Measurements from ENCODE around the gene CEP85L.

Gene CEP85L

DNA sequence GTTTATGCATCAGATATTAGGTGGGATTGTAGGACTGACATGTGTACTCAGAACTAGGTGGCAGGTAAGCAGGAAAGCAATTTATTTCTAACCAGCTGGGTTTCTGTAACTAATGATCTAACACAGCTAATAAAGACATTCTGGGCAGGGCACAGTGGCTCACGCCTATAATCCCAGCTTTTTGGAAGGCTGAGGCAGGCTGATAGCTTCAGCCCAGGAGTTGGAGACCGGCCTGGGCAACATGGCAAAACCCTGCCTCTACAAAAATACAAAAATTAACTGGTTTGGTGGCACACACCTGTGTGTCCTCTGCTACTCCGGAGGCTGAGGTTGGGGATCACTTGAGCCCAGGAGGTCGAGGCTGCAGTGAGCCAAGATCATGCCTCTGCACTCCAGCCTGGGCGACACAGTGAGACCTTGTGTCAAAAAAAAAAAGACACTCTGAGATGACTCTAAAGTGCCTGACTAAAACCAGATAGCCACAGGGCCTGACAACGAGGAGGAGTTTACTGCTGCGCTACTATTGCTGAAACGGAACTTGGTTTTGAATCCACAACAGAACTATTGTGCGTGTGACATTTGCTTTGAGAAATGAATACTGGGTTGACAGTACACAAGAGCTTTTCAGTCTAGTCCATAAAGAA, 29.2 kb upstream of the CEP85L start:
- Histone ChIP-seq H3K9me3 (ENCODE audit: low read depth, low read length) (no peaks in the 10 kb centered on the region), H3K9ac (ENCODE audit: insufficient read length) (no peak overlapping the region), H3K4me3 (no peak overlapping the region), H3K27ac (no peak overlapping the region), H3K36me3 (ENCODE audit: insufficient read depth, low read length) (no peaks in the 10 kb centered on the region)
- TF ChIP-seq FOXP2 (optimal IDR thresholded peaks at IDR 0.05; ENCODE audit: control extremely low read depth, extremely low read length, insufficient read depth) (no peak), EZH2 (IDR thresholded peaks at IDR 0.05) (no peak), POLR2AphosphoS5 (IDR thresholded peaks at IDR 0.05; ENCODE audit: borderline replicate concordance, low read depth, low read length) (no peak)
- DNase-seq (ENCODE audit: low read depth, low spot score) = no peak

DNA sequence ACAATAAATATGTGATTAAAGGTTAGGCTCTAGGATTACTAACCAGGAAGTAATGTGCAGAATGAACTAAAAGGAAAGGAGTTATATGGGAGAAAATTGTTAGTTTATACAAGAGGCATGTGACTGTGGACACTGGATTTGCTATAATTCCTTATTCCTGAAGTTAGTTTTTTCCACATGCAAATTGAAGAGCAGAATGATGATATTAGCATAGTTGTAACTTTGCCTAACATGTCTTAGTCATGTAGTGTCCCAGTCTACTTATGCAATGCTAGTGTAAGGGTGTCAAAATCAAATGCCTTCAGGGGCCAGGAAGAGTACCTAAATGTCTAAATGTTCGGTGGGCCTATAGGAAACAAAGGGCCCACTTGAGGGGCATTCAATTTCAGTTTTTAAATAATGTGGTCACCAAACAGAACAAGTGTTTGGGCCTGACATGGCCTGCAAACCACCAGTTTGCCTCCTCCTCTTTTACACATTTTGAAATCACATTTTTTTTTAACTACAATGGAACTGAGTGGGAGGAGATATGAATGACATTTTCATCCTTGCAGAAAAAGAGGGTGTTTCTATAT, 28.0 kb upstream of the CEP85L start:
- no peaks in the 10 kb centered on the region for H3K36me3 ChIP-seq (ENCODE audit: insufficient read depth, low read length)
- H3K4me3 ChIP-seq = no peak overlapping the region
- DNase-seq (ENCODE audit: low read depth, low spot score) = no peak
- TF ChIP-seq EZH2 (IDR thresholded peaks at IDR 0.05) (no peak), FOXP2 (optimal IDR thresholded peaks at IDR 0.05; ENCODE audit: control extremely low read depth, extremely low read length, insufficient read depth) (no peak), POLR2AphosphoS5 (IDR thresholded peaks at IDR 0.05; ENCODE audit: borderline replicate concordance, low read depth, low read length) (no peak)
- H3K9ac ChIP-seq (ENCODE audit: insufficient read length) = no peak overlapping the region
- H3K9me3 ChIP-seq (ENCODE audit: low read depth, low read length) = no peaks in the 10 kb centered on the region
- H3K27ac ChIP-seq = no peak overlapping the region

DNA sequence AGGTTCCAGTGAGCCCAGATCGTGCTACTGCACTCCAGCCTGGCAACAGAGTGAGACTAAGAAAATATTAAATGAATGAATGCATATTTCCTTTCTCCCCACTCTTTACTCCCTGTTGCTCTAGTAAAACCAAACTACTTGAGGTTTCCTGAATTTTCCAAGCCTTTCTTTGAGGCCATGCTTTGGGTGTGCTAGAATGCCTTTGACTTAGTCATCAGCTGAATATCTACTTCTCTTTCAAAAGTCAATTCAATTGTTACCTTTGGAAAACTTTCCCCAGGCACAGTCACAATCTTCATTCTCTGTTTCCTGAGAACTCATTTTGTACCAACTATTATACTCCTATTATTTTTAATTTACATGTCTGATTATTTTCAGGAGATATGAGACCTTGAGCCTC, 27.5 kb upstream of the CEP85L start:
- no peak overlapping the region for H3K4me3 ChIP-seq
- H3K36me3 ChIP-seq (ENCODE audit: insufficient read depth, low read length) = no peaks in the 10 kb centered on the region
- TF ChIP-seq POLR2AphosphoS5 (IDR thresholded peaks at IDR 0.05; ENCODE audit: borderline replicate concordance, low read depth, low read length) = no peak
- no peak for TF ChIP-seq EZH2 (IDR thresholded peaks at IDR 0.05)
- TF ChIP-seq FOXP2 (optimal IDR thresholded peaks at IDR 0.05; ENCODE audit: control extremely low read depth, extremely low read length, insufficient read depth) = no peak
- DNase-seq (ENCODE audit: low read depth, low spot score) = no peak
- H3K9ac ChIP-seq (ENCODE audit: insufficient read length) = no peak overlapping the region
- H3K9me3 ChIP-seq (ENCODE audit: low read depth, low read length) = no peaks in the 10 kb centered on the region
- no peak overlapping the region for H3K27ac ChIP-seq

DNA sequence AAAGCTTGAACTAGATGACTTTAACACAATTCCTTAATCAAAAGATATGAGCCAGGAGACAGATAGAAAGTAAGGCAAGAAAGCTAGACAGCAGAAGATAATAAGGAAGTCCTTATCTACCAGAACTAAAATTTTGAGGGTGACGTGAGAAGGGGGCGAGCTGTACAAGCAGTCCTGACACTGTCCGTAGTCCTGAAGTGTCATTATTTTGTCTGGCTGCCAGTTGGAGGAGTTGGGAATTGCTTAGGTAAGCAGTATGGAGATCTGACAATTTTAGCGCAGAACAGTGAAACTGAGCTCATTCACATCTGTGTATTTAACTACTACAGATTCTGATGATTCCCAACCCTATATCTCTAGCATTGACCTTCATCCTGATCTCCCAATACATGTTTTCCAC, 25.8 kb upstream of the CEP85L start:
- no peak overlapping the region for H3K27ac ChIP-seq
- no peak for DNase-seq (ENCODE audit: low read depth, low spot score)

DNA sequence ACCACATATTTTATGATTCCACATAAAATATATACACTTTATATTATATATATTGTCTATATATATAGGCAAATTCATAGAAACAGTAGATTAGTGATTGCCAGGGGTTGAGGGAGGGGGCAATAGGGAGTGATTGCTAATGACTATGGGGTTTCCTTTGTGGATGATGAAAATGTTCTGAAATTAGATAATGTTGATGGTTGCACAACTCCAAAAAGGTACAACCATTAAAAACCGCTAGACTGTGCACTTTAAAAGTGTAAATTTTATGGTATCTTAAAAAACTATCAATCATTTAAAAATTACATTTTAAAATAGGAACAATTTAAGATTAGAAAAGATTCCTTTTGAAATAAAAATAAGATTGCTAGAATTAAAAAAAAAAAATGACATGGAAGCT, 23.8 kb upstream of the CEP85L start:
- Histone ChIP-seq H3K36me3 (ENCODE audit: insufficient read depth, low read length) (no peaks in the 10 kb centered on the region), H3K9ac (ENCODE audit: insufficient read length) (no peak overlapping the region), H3K27ac (no peak overlapping the region), H3K4me3 (no peak overlapping the region), H3K9me3 (ENCODE audit: low read depth, low read length) (no peaks in the 10 kb centered on the region)
- DNase-seq (ENCODE audit: low read depth, low spot score) = no peak
- TF ChIP-seq FOXP2 (optimal IDR thresholded peaks at IDR 0.05; ENCODE audit: control extremely low read depth, extremely low read length, insufficient read depth) = no peak
- TF ChIP-seq POLR2AphosphoS5 (IDR thresholded peaks at IDR 0.05; ENCODE audit: borderline replicate concordance, low read depth, low read length) = no peak
- no peak for TF ChIP-seq EZH2 (IDR thresholded peaks at IDR 0.05)

More for the DNA sequence above, 25.8 kb upstream of the CEP85L start:
- no peak for TF ChIP-seq FOXP2 (optimal IDR thresholded peaks at IDR 0.05; ENCODE audit: control extremely low read depth, extremely low read length, insufficient read depth)
- TF ChIP-seq POLR2AphosphoS5 (IDR thresholded peaks at IDR 0.05; ENCODE audit: borderline replicate concordance, low read depth, low read length) = no peak
- TF ChIP-seq EZH2 (IDR thresholded peaks at IDR 0.05) = no peak
- H3K9me3 ChIP-seq (ENCODE audit: low read depth, low read length) = no peaks in the 10 kb centered on the region
- no peak overlapping the region for H3K9ac ChIP-seq (ENCODE audit: insufficient read length)
- no peaks in the 10 kb centered on the region for H3K36me3 ChIP-seq (ENCODE audit: insufficient read depth, low read length)
- H3K4me3 ChIP-seq = no peak overlapping the region

DNA sequence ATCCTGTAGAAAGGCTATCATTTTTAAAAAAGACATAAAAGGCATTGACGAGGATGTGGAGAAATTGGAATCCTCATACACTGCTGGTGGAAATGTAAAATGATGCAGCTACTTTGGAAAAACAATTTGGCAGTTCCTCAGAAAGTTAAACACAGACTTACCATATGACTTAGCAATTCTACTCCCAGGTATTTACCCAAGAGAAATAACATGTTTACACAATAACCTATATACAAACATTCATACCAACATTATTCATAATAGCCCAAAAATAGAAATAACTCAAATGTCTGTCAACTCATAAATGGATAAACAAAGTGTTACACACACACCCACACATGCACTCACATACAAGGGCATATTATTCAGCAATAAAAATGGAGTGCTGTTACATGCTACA, 23.4 kb upstream of the CEP85L start:
- Histone ChIP-seq H3K27ac (no peak overlapping the region), H3K9ac (ENCODE audit: insufficient read length) (no peak overlapping the region), H3K4me3 (no peak overlapping the region), H3K9me3 (ENCODE audit: low read depth, low read length) (no peaks in the 10 kb centered on the region), H3K36me3 (ENCODE audit: insufficient read depth, low read length) (no peaks in the 10 kb centered on the region)
- TF ChIP-seq EZH2 (IDR thresholded peaks at IDR 0.05) (no peak), FOXP2 (optimal IDR thresholded peaks at IDR 0.05; ENCODE audit: control extremely low read depth, extremely low read length, insufficient read depth) (no peak), POLR2AphosphoS5 (IDR thresholded peaks at IDR 0.05; ENCODE audit: borderline replicate concordance, low read depth, low read length) (no peak)
- no peak for DNase-seq (ENCODE audit: low read depth, low spot score)

DNA sequence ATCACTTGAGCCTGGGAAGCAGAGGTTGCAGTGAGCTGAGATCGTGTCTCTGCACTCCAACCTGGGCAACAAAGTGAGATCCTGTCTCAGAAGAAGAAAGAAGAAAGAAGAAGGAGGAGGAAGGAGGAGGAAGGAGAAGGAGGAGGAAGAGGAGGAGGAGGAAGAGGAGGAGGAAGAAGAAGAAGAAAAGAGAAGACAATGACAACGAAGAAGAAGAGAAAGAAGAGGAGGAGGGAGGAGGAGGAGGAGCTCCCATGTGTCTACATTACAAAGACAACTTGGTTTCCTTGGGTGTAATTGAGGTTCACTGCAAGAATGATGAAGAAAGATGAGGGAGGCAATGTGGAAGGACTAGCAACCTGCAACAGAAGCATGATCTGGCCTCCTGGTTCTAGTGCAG, 21.3 kb upstream of the CEP85L start:
- Histone ChIP-seq H3K9me3 (ENCODE audit: low read depth, low read length) (no peaks in the 10 kb centered on the region), H3K27ac (no peak overlapping the region), H3K36me3 (ENCODE audit: insufficient read depth, low read length) (no peaks in the 10 kb centered on the region), H3K9ac (ENCODE audit: insufficient read length) (no peak overlapping the region), H3K4me3 (no peak overlapping the region)
- no peak for TF ChIP-seq FOXP2 (optimal IDR thresholded peaks at IDR 0.05; ENCODE audit: control extremely low read depth, extremely low read length, insufficient read depth)
- TF ChIP-seq POLR2AphosphoS5 (IDR thresholded peaks at IDR 0.05; ENCODE audit: borderline replicate concordance, low read depth, low read length) = no peak
- no peak for TF ChIP-seq EZH2 (IDR thresholded peaks at IDR 0.05)
- DNase-seq (ENCODE audit: low read depth, low spot score) = no peak

DNA sequence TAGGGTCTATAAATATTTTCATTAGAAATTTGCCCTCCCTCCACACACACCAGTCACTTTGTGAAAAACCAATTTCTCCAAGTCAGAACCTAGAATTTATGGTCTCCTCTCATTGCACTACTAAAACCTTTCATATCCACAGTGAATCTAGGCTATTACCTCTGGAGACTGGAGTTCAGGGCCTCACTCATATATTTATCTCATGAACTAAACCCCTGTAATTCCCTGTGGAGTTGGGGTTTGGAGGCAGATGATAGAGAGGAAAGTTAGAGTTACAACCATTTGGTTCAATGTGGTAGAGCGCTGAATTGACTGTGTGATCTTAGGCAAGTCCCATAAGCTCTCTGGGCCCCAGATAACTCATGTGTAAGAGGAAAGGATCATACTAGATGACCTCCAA, 18.2 kb upstream of the CEP85L start:
- H3K4me3 ChIP-seq = no peak overlapping the region
- no peak for TF ChIP-seq FOXP2 (optimal IDR thresholded peaks at IDR 0.05; ENCODE audit: control extremely low read depth, extremely low read length, insufficient read depth)
- TF ChIP-seq POLR2AphosphoS5 (IDR thresholded peaks at IDR 0.05; ENCODE audit: borderline replicate concordance, low read depth, low read length) = no peak
- TF ChIP-seq EZH2 (IDR thresholded peaks at IDR 0.05) = no peak
- no peak overlapping the region for H3K27ac ChIP-seq
- DNase-seq (ENCODE audit: low read depth, low spot score) = no peak
- no peak overlapping the region for H3K9ac ChIP-seq (ENCODE audit: insufficient read length)
- no peaks in the 10 kb centered on the region for H3K9me3 ChIP-seq (ENCODE audit: low read depth, low read length)
- no peaks in the 10 kb centered on the region for H3K36me3 ChIP-seq (ENCODE audit: insufficient read depth, low read length)
